Activated naive CD4-positive, alpha-beta T cell (primary cell): ENCODE data around the gene IPCEF1.
"Not testable (repeated sequence)": the region's sequence is repeated elsewhere in the genome, so short reads cannot be mapped to it uniquely, and the experiment has no call there.

Experiments
- DNase-seq, 4 experiments: peaks; one replicate each; lab custom pipeline; 2025; lab: John Stamatoyannopoulos, UW

IPCEF1 gene

DNA sequence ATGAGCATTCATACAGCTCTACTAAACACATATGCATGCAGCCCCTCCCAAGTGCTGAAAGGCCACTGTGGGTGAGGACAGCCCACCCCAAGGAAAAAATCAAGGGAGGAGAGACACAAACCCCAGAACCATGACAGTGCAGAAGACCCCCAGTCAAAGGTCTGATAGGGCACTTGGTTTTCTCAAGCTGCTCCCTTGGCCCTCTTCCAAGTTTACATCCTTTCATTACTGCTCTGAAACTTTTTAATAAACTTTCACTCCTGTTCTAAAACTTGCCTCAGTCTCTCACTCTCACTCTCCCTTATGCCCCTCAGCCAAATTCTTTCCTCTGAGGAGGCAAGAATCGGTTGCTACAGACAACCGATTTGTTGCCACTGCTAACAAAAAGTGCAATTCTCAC is 24.9 kb downstream of the IPCEF1 start:
- DNase-seq: no peak

DNA sequence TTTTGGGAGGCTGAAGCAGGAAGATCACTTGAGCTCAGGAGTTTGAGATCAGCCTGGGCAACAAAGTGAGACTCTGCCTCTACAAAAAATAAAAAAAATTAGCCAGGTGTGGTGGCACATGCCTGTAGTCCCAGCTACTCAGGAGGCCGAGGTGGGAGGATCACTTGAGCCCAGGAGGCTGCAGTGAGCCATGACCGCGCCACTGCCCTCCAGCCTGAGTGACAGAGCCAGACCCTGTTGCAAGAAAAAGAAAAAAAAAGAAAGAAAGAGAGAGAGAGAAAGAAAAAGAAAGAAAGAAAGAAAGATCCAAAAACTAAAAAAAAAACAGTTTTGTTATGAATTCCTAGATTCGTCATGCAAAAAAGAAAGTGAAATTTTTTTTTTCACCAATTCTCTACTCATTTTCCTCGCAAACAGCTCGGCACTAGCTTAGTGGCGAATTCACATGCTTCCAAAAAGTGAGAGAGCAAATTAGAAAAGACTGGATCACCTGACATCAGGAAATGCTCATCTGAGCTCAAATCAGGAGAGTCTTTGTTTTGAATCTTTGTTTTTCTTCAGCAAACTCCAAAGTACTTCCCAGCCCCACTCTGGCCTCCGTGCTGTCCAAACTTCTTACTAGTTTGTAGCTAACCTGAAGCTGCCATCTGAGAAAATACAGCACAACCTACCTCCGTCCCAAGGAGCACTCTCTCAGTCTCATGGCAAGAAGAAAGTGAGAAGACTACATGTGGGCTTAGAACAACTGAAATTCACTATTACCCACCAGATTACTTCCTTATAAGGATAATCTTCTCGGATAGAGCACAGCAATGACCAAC is 27.0 kb downstream of the IPCEF1 start:
- DNase-seq: no peak

DNA sequence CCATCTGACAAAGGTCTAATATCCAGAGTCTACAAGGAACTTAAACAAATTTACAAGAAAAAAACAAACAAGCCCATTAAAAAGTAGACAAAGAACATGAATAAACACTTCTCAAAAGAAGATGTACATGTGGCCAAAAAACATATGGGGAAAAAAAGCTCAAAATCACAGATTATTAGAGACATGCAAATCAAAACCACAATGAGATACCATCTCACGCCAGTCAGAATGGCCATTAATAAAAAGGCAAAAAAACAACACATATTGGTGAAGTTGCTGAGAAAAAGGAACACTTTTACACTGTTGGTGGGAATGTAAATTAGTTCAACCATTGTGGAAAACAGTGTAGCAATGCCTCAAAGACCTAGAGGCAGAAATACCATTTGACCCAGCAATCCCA is 29.3 kb downstream of the IPCEF1 start:
- DNase-seq: not testable (repeated sequence)

DNA sequence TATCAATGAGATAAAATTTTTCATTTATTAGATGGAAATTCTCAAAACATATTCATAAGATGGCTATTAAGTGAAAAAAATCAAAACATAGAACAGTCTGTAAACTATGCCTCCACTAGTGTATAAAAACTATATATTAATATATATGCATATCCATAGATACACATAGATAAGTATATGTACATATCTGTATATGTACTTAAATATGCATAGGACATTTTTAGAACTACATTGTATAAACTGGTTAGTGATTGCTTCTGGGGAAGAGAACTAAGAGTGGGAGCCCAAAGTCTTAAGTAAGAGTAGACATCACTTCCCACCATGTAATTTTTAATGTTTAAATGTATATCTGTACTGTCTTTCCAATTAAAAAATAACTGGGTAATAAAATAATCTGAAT is 31.5 kb downstream of the IPCEF1 start:
- no peak for DNase-seq

DNA sequence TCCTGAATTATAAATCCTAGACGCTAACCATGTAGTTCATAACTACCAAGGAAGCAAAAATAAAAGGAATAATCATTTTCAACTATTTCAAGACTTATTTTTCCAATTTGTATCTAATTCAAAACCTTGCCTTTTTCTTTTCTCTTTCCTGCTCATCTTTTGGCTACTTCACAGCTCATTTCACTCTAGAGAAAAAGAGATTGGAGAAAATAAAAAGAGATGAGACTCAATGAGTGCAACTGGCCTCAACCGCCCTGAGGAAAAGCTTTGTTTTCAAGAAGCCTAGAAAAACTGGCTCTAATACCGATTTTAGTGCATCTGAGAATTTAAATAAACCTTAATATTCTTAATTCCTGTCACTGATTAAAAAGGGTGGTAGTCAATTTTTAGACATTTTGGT is 36.4 kb downstream of the IPCEF1 start:
- DNase-seq: no peak

DNA sequence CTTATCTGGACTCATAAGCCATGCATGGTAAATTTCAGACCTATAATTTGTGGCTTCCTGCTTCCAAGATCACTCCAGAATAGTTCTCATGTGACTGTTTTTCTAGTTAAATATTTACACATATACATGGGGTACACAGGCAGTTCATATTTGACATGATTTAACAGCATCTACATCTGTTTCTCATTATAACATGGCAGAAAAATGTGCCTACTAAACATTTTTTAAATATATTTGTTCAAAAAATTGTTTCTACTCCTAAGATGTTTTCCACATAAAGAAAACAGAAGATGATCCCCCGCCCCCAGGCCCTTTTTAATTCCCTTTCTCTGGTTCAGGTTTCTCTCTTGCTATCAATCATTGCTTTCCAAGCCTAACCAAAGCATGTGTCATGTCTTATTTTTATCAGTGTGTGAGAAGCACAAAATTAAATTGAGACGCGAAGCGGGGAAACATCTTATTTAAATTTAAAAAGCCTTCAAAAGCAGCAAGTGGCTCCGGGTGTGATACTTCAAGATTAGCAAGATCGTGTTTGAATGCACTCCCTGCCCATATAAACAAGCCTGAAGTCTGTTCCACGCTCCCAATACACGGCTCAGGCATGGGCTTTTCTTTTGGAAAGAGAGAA is 37.3 kb downstream of the IPCEF1 start:
- DNase-seq: no peak

DNA sequence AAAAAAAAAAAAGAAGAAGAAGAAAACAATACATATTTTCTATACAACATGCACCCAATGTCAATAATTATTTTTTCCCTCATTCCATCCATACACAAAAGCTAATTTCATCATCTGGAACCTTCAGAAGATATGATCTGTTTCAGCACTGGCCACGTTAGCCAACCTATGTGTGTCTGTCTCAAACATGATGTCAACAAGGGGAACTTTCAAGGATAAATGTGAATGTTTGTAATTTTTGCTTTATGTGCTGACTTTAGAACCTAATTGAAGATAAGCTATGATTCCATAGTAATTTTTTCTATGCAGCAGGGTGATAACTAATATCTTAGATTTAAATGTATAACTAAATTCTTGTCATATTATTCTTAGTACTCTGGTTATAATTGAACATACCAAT is 37.9 kb downstream of the IPCEF1 start:
- no peak for DNase-seq

DNA sequence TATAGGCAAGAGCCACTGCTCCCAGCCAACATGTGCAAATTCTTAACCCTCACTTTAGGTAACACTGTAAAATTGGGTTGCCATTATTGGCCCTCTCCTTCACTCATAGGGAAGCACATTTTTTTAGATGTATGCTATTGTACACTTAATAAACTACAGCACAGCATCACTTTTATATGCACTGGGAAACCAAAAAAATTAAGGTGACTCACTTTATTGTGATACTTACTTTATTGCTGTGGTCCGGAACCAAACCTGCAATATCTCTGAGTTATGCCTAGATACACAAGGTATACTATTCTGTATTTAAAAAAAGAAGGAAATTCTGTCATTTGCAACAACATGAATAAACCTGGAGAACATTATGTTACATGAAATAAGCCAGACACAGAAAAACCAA is 40.5 kb downstream of the IPCEF1 start:
- DNase-seq: no peak

DNA sequence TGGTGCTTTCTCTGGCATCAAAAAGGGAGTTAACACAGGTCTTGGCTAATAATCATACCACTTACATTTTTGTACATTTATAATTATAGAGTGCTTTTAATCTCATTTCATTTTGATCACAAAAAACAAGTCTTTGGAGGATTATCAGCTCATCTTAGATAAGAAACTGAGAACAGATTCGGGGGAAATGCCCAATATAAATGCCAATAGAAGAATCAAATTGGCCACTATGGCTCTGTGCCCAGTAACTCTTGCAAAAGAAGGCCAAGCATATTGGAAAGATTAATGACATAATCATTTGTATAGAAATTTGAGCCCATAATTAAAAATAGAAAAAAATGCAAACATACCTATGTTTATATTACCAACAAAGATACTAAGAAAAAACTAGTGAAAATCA is 42.5 kb downstream of the IPCEF1 start:
- DNase-seq: no peak

DNA sequence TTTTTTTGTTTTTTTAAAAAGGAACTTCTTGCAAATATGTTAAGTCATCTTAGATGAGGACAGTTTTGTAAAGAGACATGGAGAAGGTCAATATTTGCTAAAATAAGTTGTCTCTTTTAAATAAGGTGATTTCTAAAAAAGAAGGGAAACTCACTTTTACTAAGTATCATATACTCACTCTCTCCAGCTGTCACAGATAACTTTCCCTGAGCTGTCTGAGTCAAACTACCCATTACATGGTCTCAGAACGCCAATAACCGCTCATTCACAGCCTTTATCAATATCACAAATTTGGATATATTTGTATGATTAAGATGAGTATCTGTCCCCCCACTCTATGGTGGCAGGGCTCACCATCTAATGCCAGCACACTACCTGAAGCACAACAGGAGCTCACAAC is 47.6 kb downstream of the IPCEF1 start:
- DNase-seq: no peak

DNA sequence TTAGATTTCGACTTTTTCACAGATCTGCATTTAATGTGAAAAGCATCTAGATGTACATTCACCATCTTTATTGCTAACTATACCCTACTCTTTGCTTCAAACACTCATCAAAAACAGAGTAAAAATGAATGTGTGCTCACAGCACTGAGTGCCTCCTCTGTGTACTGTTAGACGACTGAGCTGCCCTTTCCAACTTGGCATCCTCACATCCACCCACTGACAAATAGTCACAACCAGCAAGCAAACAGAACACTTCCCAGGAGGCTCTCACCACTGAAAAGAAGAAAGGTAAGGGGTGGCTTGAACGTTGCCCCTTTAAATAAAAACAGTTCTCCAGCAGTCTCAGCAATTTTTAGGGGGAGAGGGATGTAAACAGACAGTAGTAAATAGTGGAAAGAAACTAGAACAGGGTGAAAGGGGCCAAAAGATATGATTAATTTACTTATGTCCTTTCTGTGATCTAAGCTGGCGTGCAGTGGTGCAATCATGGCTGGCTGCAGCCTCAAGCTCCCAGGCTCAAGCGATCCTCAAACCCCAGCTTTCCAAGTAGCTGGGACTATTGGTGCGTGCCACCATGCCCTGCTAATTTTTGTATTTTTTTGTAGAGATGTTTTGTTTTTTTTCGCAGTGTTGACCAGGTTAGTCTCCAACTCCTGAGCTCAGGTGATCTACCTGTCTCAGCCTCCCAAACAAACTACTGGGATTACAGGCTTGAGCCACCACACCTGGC is 48.7 kb downstream of the IPCEF1 start:
- DNase-seq: no peak

DNA sequence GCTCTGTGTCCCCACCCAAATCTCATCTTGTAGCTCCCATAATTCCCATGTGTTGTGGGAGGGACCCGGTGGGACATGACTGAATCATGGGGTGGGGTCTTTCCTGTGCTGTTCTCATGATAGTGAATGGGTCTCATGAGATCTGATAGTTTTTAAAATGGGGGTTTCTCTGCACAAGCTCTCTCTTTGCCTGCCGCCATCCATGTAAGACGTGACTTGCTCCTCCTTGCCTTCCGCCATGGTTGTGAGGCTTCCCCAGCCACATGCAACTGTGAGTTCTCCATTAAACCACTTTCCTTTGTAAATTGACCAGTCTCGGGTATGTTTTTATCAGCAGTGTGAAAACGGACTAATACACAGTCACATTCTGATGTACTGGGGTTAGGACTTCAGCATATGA is 49.5 kb downstream of the IPCEF1 start:
- DNase-seq: not testable (repeated sequence)

DNA sequence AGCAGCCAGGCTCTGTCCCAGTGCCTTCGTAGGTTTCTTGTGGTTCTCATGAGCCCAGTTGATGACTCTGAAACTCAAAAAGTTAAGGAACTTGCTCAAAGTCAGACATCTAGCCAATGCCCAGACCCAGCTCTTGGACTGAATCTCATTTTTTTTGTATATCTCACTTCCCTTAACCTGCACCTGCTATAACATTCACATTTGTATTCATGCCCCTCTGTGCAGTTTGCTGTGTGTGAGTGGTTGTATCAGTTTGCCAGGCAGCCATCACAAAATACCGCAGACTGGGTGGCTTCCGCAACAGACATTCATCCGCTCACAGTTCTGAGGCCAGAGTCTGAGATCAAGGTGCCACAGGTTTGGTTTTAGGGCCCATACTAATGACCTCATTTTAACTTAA is 49.9 kb downstream of the IPCEF1 start:
- no peak for DNase-seq

DNA sequence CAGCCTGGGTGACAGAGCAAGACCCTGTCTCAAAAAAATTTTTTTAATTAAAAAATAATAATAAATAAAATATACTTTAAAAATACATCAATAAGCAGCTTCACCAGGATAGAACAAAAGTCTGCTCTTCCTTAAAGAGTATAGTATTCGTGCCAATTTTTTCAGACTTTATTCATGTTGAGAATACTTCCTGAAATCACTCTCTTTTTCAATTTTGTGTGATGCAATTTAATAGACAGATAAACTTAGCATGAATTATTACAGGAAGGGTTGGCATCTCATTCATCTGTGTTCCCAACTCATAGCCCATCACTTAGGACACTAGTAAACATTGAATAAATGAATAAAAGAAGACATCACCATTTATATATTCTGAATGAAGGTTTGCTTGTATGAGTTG is 52.4 kb downstream of the IPCEF1 start:
- no peak for DNase-seq

DNA sequence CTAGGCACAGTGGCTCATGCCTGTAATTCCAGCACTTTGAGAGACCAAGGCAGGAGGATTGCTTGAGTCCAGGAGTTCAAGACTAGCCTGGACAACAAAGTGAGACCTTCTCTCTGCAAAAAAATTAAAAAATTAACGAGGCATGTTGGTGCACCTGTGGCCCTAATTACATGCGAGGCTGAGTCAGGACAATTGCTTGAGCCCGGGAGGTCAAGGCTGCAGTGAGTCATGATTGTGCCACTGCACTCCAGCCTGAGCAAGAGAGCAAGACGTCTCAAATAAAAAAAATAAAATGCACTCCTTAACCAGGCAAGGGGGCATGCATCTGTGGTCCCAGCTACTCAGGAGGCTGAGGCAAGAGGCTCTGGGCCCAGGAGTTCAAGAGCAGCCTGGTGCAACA is 53.0 kb downstream of the IPCEF1 start:
- not testable (repeated sequence) for DNase-seq

DNA sequence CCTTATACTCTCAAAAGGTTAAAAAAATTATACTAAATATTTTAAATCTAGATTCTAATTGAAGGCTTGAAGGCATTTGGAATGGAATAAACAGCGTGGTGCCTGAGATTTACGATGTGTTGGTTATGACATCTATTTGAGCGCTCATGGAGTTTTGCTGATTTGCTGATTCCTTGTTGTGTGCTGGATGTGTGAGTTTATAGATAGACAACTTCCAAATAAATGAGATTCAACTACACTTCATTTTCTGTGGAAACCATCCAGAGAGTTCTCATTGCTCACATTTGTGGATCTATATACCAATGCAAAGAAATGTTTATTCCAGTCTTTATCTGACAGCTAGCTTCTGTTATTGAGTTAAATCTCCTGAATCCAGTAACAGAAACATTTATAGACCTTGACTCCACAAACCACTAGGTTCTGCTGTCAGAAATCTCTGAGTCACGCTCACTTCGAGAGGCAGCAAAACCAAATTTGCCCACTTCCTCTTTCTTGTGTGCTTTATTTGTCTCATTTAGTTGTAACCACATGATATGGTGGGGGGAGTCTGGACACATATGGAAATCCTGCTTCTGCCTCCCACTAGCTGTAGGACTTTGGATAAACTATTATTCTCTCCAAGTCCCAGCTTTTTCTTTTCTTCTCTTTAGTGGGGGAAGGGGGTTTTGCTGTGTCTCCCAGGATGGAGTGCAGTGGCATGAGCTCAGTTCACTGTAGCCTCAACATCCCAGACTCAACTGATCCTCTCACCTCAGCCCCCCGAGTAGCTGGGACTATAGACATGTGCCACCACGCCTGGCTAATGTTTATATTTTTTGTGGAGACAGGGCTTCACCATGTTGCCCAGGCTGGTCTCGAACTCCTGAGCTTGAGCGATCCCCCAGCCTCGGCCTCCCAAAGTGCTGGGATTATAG is 54.5 kb downstream of the IPCEF1 start:
- DNase-seq: no peak

DNA sequence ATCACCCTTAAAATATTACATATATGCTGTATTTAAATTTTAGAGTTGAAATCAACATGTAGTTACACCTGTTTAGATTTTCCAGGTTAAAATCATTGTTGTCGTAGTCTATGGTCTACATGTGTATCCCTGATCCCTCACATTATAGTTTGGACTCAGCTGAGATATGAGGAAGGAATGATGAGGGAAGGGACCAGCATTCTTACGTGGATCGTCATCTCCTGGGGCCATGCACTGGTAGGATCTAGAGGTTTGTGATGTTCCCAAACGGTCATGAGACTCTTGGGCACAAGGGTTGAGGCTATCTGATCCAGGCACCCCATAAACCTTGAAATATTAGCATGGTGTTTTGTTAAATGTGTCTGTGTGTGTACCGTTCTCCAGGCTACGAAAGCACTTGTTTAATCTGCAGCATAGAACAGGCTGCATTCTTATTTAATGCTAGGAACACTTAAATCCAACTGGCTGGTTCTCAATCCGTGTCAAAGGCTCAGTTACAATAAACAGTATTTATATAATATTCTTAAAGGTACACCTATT is 55.4 kb downstream of the IPCEF1 start:
- DNase-seq: no peak

DNA sequence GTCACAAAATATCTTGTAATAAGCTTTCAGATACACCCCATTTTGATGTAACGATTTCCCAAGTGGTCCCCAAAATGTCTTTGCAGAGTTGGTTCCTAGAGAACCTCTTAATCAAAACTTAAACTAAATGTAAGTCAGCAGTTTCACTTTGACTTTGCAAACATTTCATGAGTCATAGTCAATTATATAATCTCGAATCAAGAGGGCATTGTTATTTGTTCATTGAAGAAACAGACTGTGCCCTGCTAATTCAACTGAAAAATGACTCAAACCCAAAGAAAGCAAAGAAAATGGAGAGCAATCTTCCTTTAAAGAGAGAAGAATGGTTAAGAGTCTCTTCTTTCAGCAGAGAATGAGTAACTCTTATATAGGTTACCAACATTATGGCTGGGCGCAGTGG is 58.3 kb downstream of the IPCEF1 start:
- DNase-seq: no peak

DNA sequence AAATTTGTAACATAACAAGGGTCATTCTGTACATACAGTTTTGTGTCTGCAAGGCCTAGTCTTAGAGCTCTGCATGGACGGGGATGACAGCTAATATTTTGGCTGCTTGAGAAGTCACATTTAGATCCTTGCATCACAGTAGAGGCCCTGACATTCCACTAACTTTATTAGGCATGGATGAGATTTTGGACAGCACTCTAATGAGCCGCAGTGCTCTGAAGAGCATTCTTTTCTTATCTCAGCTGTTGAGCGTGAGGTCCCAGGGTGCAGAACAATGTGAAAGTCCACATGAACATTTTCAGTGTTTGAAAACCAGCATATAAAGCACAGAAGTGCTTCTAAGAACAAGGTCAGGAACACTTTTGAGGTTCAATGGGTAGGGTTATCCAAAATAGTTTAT is 58.9 kb downstream of the IPCEF1 start:
- no peak for DNase-seq

DNA sequence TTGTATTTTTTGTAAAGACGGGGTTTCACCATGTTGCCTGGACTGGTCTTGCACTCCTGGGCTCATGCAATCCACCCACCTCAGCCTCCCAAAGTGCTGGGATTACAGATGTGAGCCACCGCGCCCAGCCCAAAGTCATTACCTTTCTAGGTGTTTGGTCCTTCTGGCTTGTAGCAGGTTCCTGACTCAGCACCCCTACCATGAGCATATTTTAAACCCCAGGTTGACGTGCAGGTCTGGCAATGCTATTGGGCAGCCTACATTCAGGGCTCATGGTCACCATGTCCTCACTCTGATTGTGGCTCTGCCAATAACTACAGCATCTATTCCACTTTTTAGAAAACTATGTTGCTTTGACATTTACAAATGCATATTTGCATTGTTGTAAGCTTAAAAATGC is 59.4 kb downstream of the IPCEF1 start:
- no peak for DNase-seq

DNA sequence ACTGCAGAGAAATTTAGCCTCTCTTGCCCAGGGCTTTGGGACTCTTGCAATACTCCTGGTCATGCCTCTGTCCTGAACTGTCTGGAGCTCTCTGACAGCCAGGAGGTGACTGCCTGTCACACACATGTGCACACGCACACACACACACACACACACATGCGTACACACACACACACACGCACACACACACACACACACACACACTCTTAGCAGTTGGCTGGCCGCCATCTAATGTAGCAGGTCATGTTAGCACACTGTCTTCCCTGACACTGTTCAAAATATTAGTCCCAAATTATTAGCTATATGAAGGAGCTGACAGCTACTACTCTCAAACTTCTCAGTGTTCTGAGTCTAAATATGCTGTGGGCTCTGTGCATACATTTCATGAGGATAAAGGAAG is 60.9 kb downstream of the IPCEF1 start:
- DNase-seq: no peak
